ENCODE measurements around the gene COG5.

Gene COG5

GRCh38 chr7:107505362-107505761 lies 58.4 kb downstream of the COG5 start:
- FAIRE-seq, result no peak

- FAIRE-seq, result no peak
These were observed 60.0 kb downstream of the COG5 start for GRCh38 chr7:107503687-107504086.

GRCh38 chr7:107502797-107503196 lies 60.9 kb downstream of the COG5 start:
- FAIRE-seq, result no peak

GRCh38 chr7:107502154-107502553 lies 61.6 kb downstream of the COG5 start:
- no peak for FAIRE-seq

GRCh38 chr7:107501593-107501992 lies 62.1 kb downstream of the COG5 start:
- peak; percentile 95 for FAIRE-seq

- FAIRE-seq, result no peak
These were observed 64.0 kb downstream of the COG5 start for GRCh38 chr7:107499731-107500130.

- no peak for FAIRE-seq
These were observed 68.2 kb downstream of the COG5 start for GRCh38 chr7:107495516-107495915.

- no peak for FAIRE-seq
These were observed 68.8 kb downstream of the COG5 start for GRCh38 chr7:107494884-107495283.

GRCh38 chr7:107494315-107494751 lies 69.4 kb downstream of the COG5 start:
- FAIRE-seq, result no peak

- FAIRE-seq, result no peak
These were observed 70.8 kb downstream of the COG5 start for GRCh38 chr7:107492875-107493274.

- no peak for FAIRE-seq
These were observed 77.7 kb downstream of the COG5 start for GRCh38 chr7:107486041-107486440.

- peak; percentile 68 for FAIRE-seq
These were observed 81.1 kb downstream of the COG5 start for GRCh38 chr7:107482571-107482970.

GRCh38 chr7:107480932-107481331 lies 82.8 kb downstream of the COG5 start:
- no peak for FAIRE-seq

GRCh38 chr7:107479303-107479702 lies 84.4 kb downstream of the COG5 start:
- FAIRE-seq, result no peak

GRCh38 chr7:107474104-107474521 lies 89.6 kb downstream of the COG5 start:
- FAIRE-seq, result no peak

- no peak for FAIRE-seq
These were observed 91.6 kb downstream of the COG5 start for GRCh38 chr7:107472116-107472515.

- FAIRE-seq, result peak; percentile 53
These were observed 92.2 kb downstream of the COG5 start for GRCh38 chr7:107471292-107472070.

- no peak for FAIRE-seq
These were observed 93.8 kb downstream of the COG5 start, which contains the start of gene GPR22 for GRCh38 chr7:107469929-107470328. GPR22 (plus strand) TSS chr7:107470057; CDS start chr7:107474061, 4,004 bp downstream.

GRCh38 chr7:107468824-107469223 lies 94.9 kb downstream of the COG5 start:
- peak; percentile 99 for FAIRE-seq

- FAIRE-seq, result no peak
These were observed 95.7 kb downstream of the COG5 start for GRCh38 chr7:107467972-107468371.

GRCh38 chr7:107464666-107465226 lies 99.0 kb downstream of the COG5 start:
- FAIRE-seq, result no peak

- peak; percentile 92 for FAIRE-seq
These were observed 100.3 kb downstream of the COG5 start for GRCh38 chr7:107463139-107464078.

- FAIRE-seq, result no peak
These were observed 101.7 kb downstream of the COG5 start for GRCh38 chr7:107461938-107462533.
